Glutamatergic neuron (in vitro differentiated cells): ENCODE results near the gene USP46. TPM values are rescaled to one million over a fixed set of nuclear protein-coding genes. Genes with fewer than 3 reads are reported as not detected.

Experiments
- DNase-seq: peaks from one replicate; pipeline ENCODE4 v3.0.0; 2022
- H3K27ac Mint-ChIP-seq: one replicate; pipeline ENCODE4 v1.8.0; 2020; ENCODE audit warnings: mild to moderate bottlenecking, mixed read lengths, inconsistent platforms; ENCODE audit not compliant: unreplicated experiment
- H3K27me3 Mint-ChIP-seq: one replicate; pipeline ENCODE4 v1.8.0; 2020; ENCODE audit warnings: mild to moderate bottlenecking, moderate library complexity, mixed read lengths, inconsistent platforms; ENCODE audit not compliant: unreplicated experiment
- H3K36me3 Mint-ChIP-seq: one replicate; pipeline ENCODE4 v1.8.0; 2020; ENCODE audit warnings: mild to moderate bottlenecking, mixed read lengths, inconsistent platforms; ENCODE audit not compliant: unreplicated experiment
- H3K4me1 Mint-ChIP-seq: one replicate; pipeline ENCODE4 v1.8.0; 2020; ENCODE audit warnings: mild to moderate bottlenecking, low read depth, mixed read lengths, inconsistent platforms; ENCODE audit not compliant: unreplicated experiment
- H3K4me3 Mint-ChIP-seq: one replicate; pipeline ENCODE4 v1.8.0; 2020; ENCODE audit warnings: mild to moderate bottlenecking, mixed read lengths, inconsistent platforms; ENCODE audit not compliant: unreplicated experiment
- H3K9me3 Mint-ChIP-seq: one replicate; pipeline ENCODE4 v1.8.0; 2020; ENCODE audit warnings: mild to moderate bottlenecking, moderate library complexity, mixed read lengths, inconsistent platforms; ENCODE audit not compliant: unreplicated experiment
- CTCF ChIP-seq: fragments of 200-600 bp; sonication (generic); IDR thresholded peaks from one replicate; pipeline ENCODE4 v1.5.0; 2021; ENCODE audit not compliant: partially characterized antibody, unreplicated experiment
- total RNA-seq: library from RNA; stranded (reverse); fragmentation: NEBNext Ultra II Directional; extraction: Animal tissue kit (Norgen Biotek cat#: 25700); gene quantifications from one replicate; pipeline ENCODE4 v1.2.1, GENCODE V29; 2021; ENCODE audit not compliant: unreplicated experiment

Gene USP46
- total RNA-seq, 1 donor from 2014 or later, result 72.4 TPM

DNA sequence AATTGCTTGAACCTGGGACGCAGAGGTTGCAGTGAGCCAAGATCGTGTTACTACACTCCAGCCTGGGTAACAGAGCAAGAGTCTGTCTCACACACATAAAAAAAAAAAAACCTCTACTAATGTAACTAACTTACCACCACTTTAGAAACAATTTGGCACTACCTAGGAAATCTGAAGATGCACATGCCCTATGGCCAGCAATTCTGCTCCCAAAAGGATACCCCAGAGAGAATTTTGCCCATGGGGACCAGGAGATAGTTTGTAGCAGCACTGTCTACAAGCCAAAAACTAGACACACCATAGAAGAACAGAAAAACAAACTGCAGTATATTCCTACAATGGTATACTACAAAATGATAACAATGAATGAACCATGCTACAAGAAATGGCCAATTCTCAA lies 37.5 kb downstream of the USP46 start:
- H3K27me3 Mint-ChIP-seq, result peaks cover 2% of the 10 kb centered on the region

DNA sequence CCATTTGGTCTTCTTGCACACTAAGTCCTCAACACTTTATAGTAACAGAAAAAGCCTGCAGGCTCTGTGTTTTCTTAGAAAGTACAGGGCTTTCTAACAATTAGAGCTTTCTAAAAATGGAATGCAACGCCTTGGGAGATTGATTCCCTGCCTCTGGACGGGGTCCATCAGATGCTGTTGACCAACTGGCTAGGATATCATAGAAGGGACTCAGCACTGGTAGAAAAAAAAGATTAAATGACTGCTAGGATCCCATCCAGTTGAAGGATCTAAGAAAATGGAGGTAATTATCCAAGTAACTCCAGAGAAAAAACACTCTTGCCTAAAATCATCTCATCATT lies 39.5 kb downstream of the USP46 start:
- Mint-ChIP-seq H3K9me3 (peaks cover 3% of the 10 kb centered on the region), H3K4me1 (peaks cover 18% of the 10 kb centered on the region), H3K36me3 (peaks cover 7% of the 10 kb centered on the region), H3K4me3 (no peak overlapping the region), H3K27me3 (no peaks in the 10 kb centered on the region), H3K27ac (no peak overlapping the region)
- DNase-seq, result no peak
- TF ChIP-seq CTCF, result no peak

More for the DNA sequence above, 37.5 kb downstream of the USP46 start:
- Mint-ChIP-seq H3K4me1 (peaks cover 18% of the 10 kb centered on the region), H3K36me3 (peaks cover 7% of the 10 kb centered on the region), H3K27ac (no peak overlapping the region), H3K9me3 (peaks cover 3% of the 10 kb centered on the region), H3K4me3 (no peak overlapping the region)
- no peak for TF ChIP-seq CTCF
- no peak for DNase-seq

DNA sequence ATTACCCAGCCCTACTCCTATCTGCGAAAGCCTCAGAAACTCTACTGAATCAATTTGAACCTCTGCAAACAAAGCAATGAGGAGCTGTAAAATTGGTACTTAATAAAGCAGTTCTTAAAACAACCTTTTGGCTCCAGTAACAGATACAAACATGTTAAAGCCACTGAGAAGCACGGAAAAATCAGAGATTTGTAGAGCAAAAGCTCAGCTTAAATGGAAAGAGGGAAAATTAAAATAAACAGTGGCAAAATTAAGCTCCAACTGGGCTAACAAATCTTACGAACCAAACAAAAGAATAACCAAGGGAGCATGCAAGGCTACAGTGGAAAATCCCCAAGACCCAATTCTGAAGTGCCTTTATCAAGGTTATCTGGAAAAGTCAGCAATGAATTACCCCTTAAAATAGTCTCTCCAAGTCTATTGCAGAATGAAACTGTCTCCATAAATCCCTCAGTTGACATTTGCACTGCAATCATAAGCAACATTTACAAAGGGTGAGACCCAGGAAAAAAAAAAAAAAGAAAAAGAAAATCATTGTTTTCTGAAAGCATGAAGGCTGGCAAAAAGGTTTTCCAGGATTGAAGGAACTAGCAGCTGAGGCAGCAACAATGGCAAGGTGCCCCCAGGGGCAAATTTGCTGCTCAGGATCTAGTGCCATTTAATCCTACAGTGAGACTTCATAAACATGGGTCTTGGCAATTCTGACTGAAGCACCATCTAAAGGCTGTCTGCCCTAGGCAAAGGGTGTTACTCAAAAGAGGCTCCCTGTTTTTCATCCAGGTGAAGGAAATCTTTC lies 40.1 kb downstream of the USP46 start:
- no peak for TF ChIP-seq CTCF
- Mint-ChIP-seq H3K27me3 (no peaks in the 10 kb centered on the region), H3K9me3 (peaks cover 3% of the 10 kb centered on the region), H3K36me3 (peaks cover 10% of the 10 kb centered on the region), H3K27ac (no peak overlapping the region), H3K4me1 (peaks cover 18% of the 10 kb centered on the region), H3K4me3 (no peak overlapping the region)
- DNase-seq, result no peak

GRCh38 chr4:52617336-52618020 lies 41.6 kb downstream of the USP46 start:
- Mint-ChIP-seq H3K4me1 (peaks cover 18% of the 10 kb centered on the region), H3K9me3 (peaks cover 5% of the 10 kb centered on the region), H3K36me3 (peaks cover 6% of the 10 kb centered on the region), H3K27me3 (no peaks in the 10 kb centered on the region), H3K4me3 (no peak overlapping the region), H3K27ac (no peak overlapping the region)
- TF ChIP-seq CTCF, result no peak
- DNase-seq, result no peak

DNA sequence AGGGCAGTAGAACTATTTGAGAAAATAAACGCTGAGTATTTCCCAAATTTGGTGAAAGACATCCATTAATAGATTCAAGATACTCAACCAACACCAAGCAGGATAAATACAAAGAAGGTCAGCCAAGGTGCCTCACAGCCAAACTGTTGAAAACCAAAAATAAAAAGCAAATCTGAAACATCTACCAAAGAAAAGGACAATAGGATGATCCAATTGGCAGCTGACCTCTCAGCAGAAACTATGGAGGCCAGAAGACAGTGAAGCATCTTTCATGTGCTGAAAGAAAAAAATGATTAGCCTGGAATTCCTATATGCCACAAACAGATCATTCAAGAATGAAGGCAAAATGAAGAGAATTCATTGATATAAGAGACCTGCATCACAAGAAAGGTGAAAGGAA lies 44.9 kb downstream of the USP46 start:
- DNase-seq, result no peak
- peaks cover 3% of the 10 kb centered on the region for H3K4me1 Mint-ChIP-seq
- H3K36me3 Mint-ChIP-seq, result peaks cover 13% of the 10 kb centered on the region
- H3K27ac Mint-ChIP-seq, result no peak overlapping the region
- H3K9me3 Mint-ChIP-seq, result peaks cover 2% of the 10 kb centered on the region
- TF ChIP-seq CTCF, result no peak
- no peaks in the 10 kb centered on the region for H3K27me3 Mint-ChIP-seq
- H3K4me3 Mint-ChIP-seq, result no peak overlapping the region
